Astrocyte of the hippocampus (primary cell): ENCODE results near the gene SOX18.
"Not testable (repeated sequence)": the region's sequence is repeated elsewhere in the genome, so short reads cannot be mapped to it uniquely, and the experiment has no call there.

Experiments used
- DNase-seq: peaks from one replicate; pipeline ENCODE4 v3.0.0; 2011; ENCODE audit warnings: low read depth, low spot score

The SOX18 gene

GRCh38 chr20:64049060-64049877 is at the start of gene SOX18:
Gene SOX18, minus strand, starts transcription at chr20:64049639. Its CDS starts 123 bp downstream, at chr20:64049516.
- peak; percentile 52 for DNase-seq

GRCh38 chr20:64098471-64099013 is 49.1 kb upstream of the SOX18 start:
- no peak for DNase-seq

DNA sequence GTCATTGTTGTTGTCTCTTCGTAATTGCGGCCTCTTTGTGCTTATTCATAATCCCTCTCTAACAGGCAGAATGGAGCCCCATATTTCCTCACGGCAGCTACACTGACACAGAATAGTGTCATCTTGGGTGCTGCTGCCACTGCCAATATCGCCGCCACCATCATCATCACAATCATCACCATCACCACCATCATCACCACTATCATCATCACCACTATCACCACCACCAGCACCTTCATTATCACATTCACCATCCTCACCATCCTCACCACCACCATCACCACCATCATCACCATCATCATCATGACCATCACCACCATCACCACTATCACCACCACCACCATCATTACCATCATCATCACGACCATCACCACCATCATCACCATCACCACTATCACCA is 47.1 kb upstream of the SOX18 start:
- DNase-seq = no peak

- DNase-seq = no peak
Measured at GRCh38 chr20:64095927-64096326, 46.5 kb upstream of the SOX18 start.

GRCh38 chr20:64095455-64095854 is 46.0 kb upstream of the SOX18 start:
- no peak for DNase-seq

DNA sequence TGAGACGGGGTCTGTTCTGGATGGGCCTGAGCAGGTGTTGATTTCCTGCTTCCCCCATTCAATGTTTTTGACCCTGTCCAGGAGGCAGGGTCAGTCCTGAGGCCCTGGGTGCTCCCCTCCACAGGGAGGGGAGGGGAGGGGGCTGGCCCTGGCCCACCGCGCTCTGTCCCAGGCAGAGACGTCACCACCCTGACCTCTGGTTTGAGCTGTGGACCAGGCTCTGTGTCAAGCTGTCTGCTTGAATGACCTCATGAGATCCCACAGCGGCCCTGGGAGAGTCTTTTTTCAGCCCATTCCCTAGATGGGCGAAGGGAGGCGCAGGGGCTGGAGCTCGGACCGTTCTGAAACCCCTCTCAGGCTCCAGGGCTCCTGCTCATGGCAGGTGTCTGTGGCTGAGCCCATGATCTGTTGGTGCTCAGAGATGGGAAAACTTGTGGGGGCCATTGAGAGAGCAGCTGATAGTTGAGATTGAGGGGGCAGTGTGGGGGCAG is 43.6 kb upstream of the SOX18 start:
- DNase-seq = no peak

DNA sequence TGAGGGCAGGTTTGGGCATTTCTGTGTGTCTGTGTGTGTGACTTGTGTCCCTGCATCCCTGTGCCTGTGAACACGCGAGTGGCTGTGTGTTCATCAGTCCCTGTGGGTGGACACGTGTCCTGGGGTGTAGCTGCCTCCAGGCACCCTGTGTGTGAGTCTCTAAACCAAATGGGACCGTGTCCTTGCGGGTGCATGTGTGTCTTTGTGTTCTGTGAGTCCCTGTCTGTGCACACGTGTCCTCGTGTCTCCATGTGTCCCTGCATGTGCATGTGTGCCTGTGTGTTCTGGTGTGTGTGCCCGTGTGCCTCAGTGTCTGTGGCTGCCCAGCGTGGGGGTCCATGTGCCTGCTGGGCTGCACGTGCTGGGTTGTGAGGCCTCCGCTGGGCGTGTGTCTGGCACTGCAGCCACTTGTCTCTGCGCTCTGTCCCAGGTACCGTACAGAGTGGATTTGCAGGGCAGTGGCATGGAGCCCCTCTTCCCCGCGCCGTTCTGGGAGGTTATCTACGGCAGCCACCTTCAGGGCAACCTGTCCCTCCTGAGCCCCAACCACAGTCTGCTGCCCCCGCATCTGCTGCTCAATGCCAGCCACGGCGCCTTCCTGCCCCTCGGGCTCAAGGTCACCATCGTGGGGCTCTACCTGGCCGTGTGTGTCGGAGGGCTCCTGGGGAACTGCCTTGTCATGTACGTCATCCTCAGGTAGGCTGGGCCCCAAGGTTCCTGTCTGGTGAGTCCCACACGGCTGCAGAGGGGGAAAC is 43.0 kb upstream of the SOX18 start:
- no peak for DNase-seq

DNA sequence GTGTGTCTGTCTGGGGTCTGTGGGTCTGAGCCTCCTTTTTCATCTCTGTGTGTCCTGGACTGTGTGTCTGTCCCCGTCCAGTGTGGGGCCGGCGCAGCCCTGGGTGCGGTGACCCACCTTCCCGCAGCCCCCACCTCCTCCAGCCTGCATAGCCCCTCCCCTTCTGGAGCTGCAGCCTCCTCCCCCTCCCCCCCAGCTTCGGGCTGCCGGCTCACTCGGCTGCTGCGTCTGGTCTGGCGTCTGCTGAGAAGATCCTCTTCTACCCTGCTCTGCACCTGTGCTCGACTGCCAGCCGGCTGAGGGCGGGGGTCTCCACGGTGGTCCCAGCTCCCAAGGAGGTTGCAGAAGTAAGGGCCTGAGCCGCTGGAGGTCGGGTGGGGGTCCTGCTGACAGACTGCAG is 42.3 kb upstream of the SOX18 start:
- no peak for DNase-seq

DNA sequence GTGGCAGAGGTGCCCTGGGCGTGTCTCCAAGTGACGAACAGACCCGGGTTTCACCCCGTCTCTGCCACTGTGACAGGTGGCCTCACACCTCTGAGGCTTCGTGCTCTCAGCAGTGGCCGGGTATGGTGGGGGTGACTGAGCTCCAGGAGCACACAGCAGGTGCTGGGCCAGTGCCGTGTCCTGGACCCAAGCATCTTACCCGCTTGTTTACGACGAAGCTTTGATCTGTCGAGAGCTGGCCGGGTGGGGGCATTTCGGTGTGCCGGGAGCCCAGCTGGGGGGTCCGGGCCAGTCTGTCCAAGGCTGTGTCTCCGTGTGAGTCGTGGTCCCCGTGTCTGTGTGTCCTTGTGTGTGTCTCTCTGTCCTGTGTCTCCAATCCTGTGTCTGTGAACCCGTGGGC is 41.9 kb upstream of the SOX18 start:
- no peak for DNase-seq

GRCh38 chr20:64090165-64090564 is 40.7 kb upstream of the SOX18 start:
- DNase-seq = no peak

DNA sequence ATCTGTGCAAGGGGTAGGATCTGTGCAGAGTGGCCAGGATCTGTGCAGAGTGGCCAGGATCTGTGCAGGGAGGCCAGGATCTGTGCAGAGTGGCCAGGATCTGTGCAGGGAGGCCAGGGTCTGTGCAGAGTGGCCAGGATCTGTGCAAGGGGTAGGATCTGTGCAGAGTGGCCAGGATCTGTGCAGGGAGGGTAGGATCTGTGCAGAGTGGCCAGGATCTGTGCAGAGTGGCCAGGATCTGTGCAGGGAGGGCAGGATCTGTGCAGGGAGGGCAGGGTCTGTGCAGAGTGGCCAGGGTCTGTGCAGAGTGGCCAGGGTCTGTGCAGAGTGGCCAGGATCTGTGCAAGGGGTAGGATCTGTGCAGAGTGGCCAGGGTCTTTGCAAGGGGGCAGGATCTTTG is 39.1 kb upstream of the SOX18 start:
- not testable (repeated sequence) for DNase-seq

GRCh38 chr20:64087226-64087825 is 37.9 kb upstream of the SOX18 start:
- DNase-seq = not testable (repeated sequence)

DNA sequence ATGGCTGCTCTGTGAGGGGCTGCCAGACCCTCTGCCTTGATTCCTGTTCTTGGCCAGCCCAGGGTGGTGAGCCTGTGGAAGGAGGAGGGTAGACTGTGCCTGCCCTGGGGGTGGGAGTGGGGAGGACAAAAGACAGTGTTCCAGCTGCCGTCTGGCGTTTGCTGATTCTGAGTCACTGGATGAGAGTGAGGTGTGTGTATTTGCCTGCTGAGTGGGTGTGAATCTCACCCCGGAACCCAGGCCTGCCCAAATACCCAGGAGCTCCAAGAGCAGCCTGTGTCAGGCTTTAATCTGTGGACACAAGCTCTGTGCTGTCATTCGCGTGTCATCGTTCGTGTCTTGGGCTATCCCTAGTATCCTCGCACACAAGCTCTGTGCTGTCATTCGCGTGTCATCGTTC is 37.4 kb upstream of the SOX18 start:
- DNase-seq = no peak

DNA sequence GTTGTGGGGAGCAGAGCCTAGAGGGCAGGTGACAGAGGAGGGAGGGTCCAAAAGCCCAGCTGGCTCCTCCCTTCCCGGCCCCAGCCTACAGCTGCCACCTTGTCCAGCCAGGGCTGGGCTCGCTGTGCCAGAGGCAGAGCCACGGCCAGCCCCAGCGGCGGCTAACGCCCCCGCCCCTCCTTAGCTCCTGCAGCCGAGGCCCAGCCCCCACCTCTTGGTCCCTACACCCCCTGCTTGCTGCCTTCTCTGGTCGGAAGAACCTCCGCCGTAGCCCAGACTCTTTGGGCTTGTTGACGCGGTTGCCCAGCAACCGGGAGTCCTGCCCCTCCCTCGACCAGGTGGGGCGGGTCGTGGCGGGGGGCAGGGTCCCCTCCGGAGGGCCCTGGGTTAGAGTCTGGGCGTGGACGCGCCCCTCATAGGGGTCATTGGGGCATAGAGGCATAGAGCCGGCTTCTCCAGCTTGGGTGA is 35.3 kb upstream of the SOX18 start:
- no peak for DNase-seq

GRCh38 chr20:64083804-64084684 is 34.6 kb upstream of the SOX18 start, which contains the start of gene LKAAEAR1:
Gene LKAAEAR1, minus strand, starts transcription at chr20:64084398. Its CDS starts 179 bp downstream, at chr20:64084219.
- peak; percentile 39 for DNase-seq

DNA sequence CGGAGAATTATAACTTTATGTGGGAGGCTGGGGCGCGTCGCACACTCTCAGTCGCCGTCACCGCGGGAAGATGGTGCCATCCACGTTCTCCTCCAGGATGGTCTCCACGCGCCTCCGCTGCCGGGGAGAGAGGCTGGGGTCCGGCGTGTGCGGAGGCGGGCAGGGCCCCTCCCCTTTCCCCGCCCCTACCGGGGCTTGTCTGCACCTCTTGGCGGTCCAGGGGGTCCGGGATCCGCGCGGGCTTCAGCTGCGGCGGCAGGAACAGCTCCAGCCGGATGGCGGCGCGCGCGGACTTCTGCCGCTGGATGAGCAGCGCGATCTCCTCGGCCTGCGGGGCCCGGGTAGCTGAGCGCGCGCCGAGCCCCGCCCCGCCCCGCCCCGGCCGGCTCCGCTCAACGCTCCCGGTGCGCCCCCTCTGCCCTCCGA is 34.0 kb upstream of the SOX18 start:
- peak; percentile 91 for DNase-seq

GRCh38 chr20:64082820-64083377 is 33.5 kb upstream of the SOX18 start:
- DNase-seq = no peak

DNA sequence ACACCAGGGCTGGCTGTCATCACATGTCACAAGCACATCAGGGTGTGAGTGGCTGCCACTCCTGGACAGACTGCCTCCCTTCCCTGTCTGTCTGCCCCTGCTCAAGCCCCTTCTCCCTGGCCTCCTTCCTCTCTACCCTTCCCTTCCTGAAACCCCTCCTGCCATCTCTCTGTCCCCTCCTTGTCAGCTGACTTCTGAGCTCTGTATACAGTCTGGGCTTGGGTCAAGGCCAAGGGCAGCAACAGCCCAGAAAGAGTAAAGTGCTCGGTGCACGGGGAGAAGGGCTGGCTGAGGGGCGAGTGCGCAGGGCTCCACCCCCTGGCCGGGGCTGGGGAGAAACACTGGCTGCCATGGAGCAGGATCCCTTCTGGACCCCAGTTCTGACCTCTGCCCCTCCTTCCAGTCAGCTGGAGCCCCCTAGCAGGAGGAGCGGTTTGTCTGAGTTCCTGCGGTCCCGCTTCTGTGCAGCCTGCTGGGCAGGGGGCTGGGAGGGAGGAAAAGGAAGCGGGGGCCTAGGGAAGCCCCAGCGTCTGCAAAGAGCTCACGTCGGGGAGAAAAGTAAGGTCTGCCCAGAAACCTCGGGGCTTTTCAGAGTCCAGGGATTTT is 32.8 kb upstream of the SOX18 start:
- no peak for DNase-seq

DNA sequence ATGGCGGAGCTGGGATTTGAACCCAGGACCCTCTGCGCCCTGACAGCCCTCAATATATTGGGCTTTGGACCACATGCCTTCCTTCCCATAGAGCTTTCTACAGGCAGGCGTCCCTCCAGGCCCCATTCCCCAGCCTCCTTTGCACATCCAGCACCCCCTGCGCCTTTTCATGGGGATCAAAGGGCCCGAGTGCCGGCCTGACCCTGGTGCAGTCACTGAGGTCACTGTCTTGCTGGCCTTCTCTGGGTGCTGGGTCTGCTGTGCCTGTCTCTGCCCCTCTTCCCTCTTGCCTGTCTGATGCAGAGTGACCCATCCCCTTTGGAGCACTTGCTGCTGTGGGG is 32.2 kb upstream of the SOX18 start:
- no peak for DNase-seq
